T-helper 1 cell treated with Interleukin-12 subunit alpha and Interleukin-12 subunit beta and Interleukin-4 antibody, amounts not matched to agents 30 μg/mL and 1 μg/mL, for 36 hours (primary cell): Measurements from ENCODE around the gene SNX11.
A peak's percentile ranks its signal among the peaks of the same experiment; 100 is the strongest.
"Not testable (repeated sequence)": the region's sequence is repeated elsewhere in the genome, so short reads cannot be mapped to it uniquely, and the experiment has no call there.

Experiments used
- H3K27ac Mint-ChIP-seq: one replicate; pipeline ENCODE4 v1.8.0; 2021; ENCODE audit warnings: mild to moderate bottlenecking, mixed read lengths
- H3K27me3 Mint-ChIP-seq: one replicate; pipeline ENCODE4 v1.8.0; 2021; ENCODE audit warnings: low read depth, mixed read lengths
- H3K36me3 Mint-ChIP-seq: one replicate; pipeline ENCODE4 v1.8.0; 2021; ENCODE audit warnings: low read depth, mixed read lengths
- H3K4me1 Mint-ChIP-seq: one replicate; pipeline ENCODE4 v1.8.0; 2021; ENCODE audit warnings: low read depth, mixed read lengths
- H3K4me3 Mint-ChIP-seq: one replicate; pipeline ENCODE4 v1.8.0; 2021; ENCODE audit warnings: mild to moderate bottlenecking, moderate library complexity, mixed read lengths
- H3K9me3 Mint-ChIP-seq: one replicate; pipeline ENCODE4 v1.8.0; 2021; ENCODE audit warnings: mixed read lengths

The SNX11 gene

GRCh38 chr17:48107137-48108055 lies at the start of gene SNX11:
TSS of gene SNX11 (plus strand) at chr17:48107766. CDS start at chr17:48112044, 4,278 bp downstream.
- peak within 1 kb of the TSS; percentile 99 for H3K4me3 Mint-ChIP-seq
- H3K4me1 Mint-ChIP-seq, result peaks cover 55% of the 10 kb centered on the region
- peaks cover 9% of the 10 kb centered on the region for H3K36me3 Mint-ChIP-seq
- H3K27me3 Mint-ChIP-seq, result no peaks in the 10 kb centered on the region
- peak within 1 kb of the TSS; percentile 96 for H3K27ac Mint-ChIP-seq
- H3K9me3 Mint-ChIP-seq, result peaks cover 8% of the 10 kb centered on the region

- Mint-ChIP-seq H3K4me1 (peaks cover 30% of the 10 kb centered on the region), H3K9me3 (no peaks in the 10 kb centered on the region), H3K4me3 (no peak overlapping the region), H3K27ac (no peak overlapping the region), H3K27me3 (no peaks in the 10 kb centered on the region), H3K36me3 (peaks cover 53% of the 10 kb centered on the region)
Measured at GRCh38 chr17:48058393-48059124, 49.0 kb upstream of the SNX11 start.

GRCh38 chr17:48059125-48059668 lies 48.4 kb upstream of the SNX11 start:
- no peak overlapping the region for H3K27ac Mint-ChIP-seq
- peaks cover 29% of the 10 kb centered on the region for H3K4me1 Mint-ChIP-seq
- peaks cover 53% of the 10 kb centered on the region for H3K36me3 Mint-ChIP-seq
- H3K4me3 Mint-ChIP-seq, result no peak overlapping the region
- no peaks in the 10 kb centered on the region for H3K27me3 Mint-ChIP-seq
- no peaks in the 10 kb centered on the region for H3K9me3 Mint-ChIP-seq

- Mint-ChIP-seq H3K9me3 (no peaks in the 10 kb centered on the region), H3K4me3 (no peak overlapping the region), H3K36me3 (peaks cover 53% of the 10 kb centered on the region), H3K27ac (no peak overlapping the region), H3K4me1 (peaks cover 28% of the 10 kb centered on the region), H3K27me3 (no peaks in the 10 kb centered on the region)
Measured at GRCh38 chr17:48060249-48060648, 47.3 kb upstream of the SNX11 start.

GRCh38 chr17:48062273-48062672 lies 45.3 kb upstream of the SNX11 start:
- Mint-ChIP-seq H3K36me3 (peaks cover 41% of the 10 kb centered on the region), H3K4me3 (no peak overlapping the region), H3K4me1 (peaks cover 16% of the 10 kb centered on the region), H3K9me3 (no peaks in the 10 kb centered on the region), H3K27ac (no peak overlapping the region), H3K27me3 (no peaks in the 10 kb centered on the region)

- no peaks in the 10 kb centered on the region for H3K27me3 Mint-ChIP-seq
- H3K9me3 Mint-ChIP-seq, result no peaks in the 10 kb centered on the region
- H3K36me3 Mint-ChIP-seq, result peaks cover 25% of the 10 kb centered on the region
- H3K4me1 Mint-ChIP-seq, result peaks cover 12% of the 10 kb centered on the region
- no peak overlapping the region for H3K27ac Mint-ChIP-seq
- no peak overlapping the region for H3K4me3 Mint-ChIP-seq
Measured at GRCh38 chr17:48064638-48065037, 42.9 kb upstream of the SNX11 start.

GRCh38 chr17:48066192-48066591 lies 41.4 kb upstream of the SNX11 start:
- H3K9me3 Mint-ChIP-seq, result no peaks in the 10 kb centered on the region
- peaks cover 10% of the 10 kb centered on the region for H3K4me1 Mint-ChIP-seq
- H3K27me3 Mint-ChIP-seq, result no peaks in the 10 kb centered on the region
- no peak overlapping the region for H3K27ac Mint-ChIP-seq
- H3K4me3 Mint-ChIP-seq, result no peak overlapping the region
- peaks cover 32% of the 10 kb centered on the region for H3K36me3 Mint-ChIP-seq

GRCh38 chr17:48066656-48067055 lies 40.9 kb upstream of the SNX11 start:
- Mint-ChIP-seq H3K9me3 (no peaks in the 10 kb centered on the region), H3K36me3 (peaks cover 31% of the 10 kb centered on the region), H3K27me3 (no peaks in the 10 kb centered on the region), H3K4me1 (peaks cover 10% of the 10 kb centered on the region), H3K4me3 (no peak overlapping the region), H3K27ac (peak overlapping the region; percentile 59)

GRCh38 chr17:48067245-48067644 lies 40.3 kb upstream of the SNX11 start:
- Mint-ChIP-seq H3K36me3 (peaks cover 31% of the 10 kb centered on the region), H3K9me3 (no peaks in the 10 kb centered on the region), H3K27ac (no peak overlapping the region), H3K4me3 (no peak overlapping the region), H3K4me1 (peaks cover 10% of the 10 kb centered on the region), H3K27me3 (no peaks in the 10 kb centered on the region)

- H3K27me3 Mint-ChIP-seq, H3K4me1 Mint-ChIP-seq, H3K9me3 Mint-ChIP-seq, H3K4me3 Mint-ChIP-seq, H3K27ac Mint-ChIP-seq: not testable (repeated sequence)
- peaks cover 28% of the 10 kb centered on the region for H3K36me3 Mint-ChIP-seq
Measured at GRCh38 chr17:48067808-48068207, 39.8 kb upstream of the SNX11 start.

GRCh38 chr17:48068491-48068961 lies 39.0 kb upstream of the SNX11 start:
- H3K36me3 Mint-ChIP-seq, result peaks cover 29% of the 10 kb centered on the region

GRCh38 chr17:48070195-48070594 lies 37.4 kb upstream of the SNX11 start:
- peaks cover 8% of the 10 kb centered on the region for H3K4me1 Mint-ChIP-seq
- no peak overlapping the region for H3K4me3 Mint-ChIP-seq
- no peaks in the 10 kb centered on the region for H3K9me3 Mint-ChIP-seq
- no peaks in the 10 kb centered on the region for H3K27me3 Mint-ChIP-seq
- peaks cover 30% of the 10 kb centered on the region for H3K36me3 Mint-ChIP-seq
- H3K27ac Mint-ChIP-seq, result no peak overlapping the region

More at GRCh38 chr17:48068491-48068961, 39.0 kb upstream of the SNX11 start:
- Mint-ChIP-seq H3K27me3 (no peaks in the 10 kb centered on the region), H3K4me3 (no peak overlapping the region), H3K27ac (no peak overlapping the region), H3K9me3 (no peaks in the 10 kb centered on the region), H3K4me1 (peaks cover 11% of the 10 kb centered on the region)

- Mint-ChIP-seq H3K27ac (no peak overlapping the region), H3K4me1 (peaks cover 6% of the 10 kb centered on the region), H3K36me3 (peaks cover 34% of the 10 kb centered on the region), H3K4me3 (no peak overlapping the region), H3K27me3 (no peaks in the 10 kb centered on the region), H3K9me3 (no peaks in the 10 kb centered on the region)
Measured at GRCh38 chr17:48071654-48072053, 35.9 kb upstream of the SNX11 start.

- H3K4me3 Mint-ChIP-seq, H3K9me3 Mint-ChIP-seq, H3K27ac Mint-ChIP-seq, H3K27me3 Mint-ChIP-seq, H3K4me1 Mint-ChIP-seq: not testable (repeated sequence)
- peaks cover 34% of the 10 kb centered on the region for H3K36me3 Mint-ChIP-seq
Measured at GRCh38 chr17:48072811-48073210, 34.8 kb upstream of the SNX11 start.
